GM12892 (cell line): ENCODE measurements around the gene RASSF3.

Experiments
- POLR2A ChIP-seq: IDR thresholded peaks from 2 replicates; pipeline ENCODE4 v1.6.1; 2011; ENCODE audit warnings: low read depth, low read length, control low read depth
- POLR2AphosphoS5 ChIP-seq: IDR thresholded peaks from 2 replicates; pipeline ENCODE4 v1.6.1; 2011; ENCODE audit warnings: low read depth, low read length, control low read depth
- TAF1 ChIP-seq: IDR thresholded peaks from 2 replicates; pipeline ENCODE4 v1.6.1; 2011; ENCODE audit warnings: low read depth, mild to moderate bottlenecking, control low read depth, low read length, borderline replicate concordance

DNA sequence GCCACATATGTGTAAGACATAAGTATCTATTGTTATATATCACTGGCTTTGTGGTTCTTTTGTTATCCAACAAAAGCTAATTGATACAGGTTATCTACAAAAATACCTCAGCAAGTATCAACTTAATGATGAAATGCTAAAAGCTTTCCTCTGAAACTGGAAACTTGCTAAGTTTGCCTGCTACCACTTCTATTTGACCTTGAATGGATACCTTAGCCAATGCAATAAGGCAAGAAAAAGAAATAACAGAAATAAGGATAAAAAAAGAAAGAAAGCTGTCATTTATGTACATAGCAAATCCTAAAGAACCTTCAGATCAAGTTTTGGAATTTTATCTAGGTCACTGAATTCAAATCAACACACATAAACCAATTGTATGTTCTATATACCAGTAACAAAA lies 35.5 kb upstream of the RASSF3 start:
- TF ChIP-seq POLR2AphosphoS5 (no peak), POLR2A (no peak), TAF1 (no peak)
